Measurements from ENCODE around the gene CEP131.
"Not testable (repeated sequence)": the region's sequence is repeated elsewhere in the genome, so short reads cannot be mapped to it uniquely, and the experiment has no call there.

The CEP131 gene

DNA sequence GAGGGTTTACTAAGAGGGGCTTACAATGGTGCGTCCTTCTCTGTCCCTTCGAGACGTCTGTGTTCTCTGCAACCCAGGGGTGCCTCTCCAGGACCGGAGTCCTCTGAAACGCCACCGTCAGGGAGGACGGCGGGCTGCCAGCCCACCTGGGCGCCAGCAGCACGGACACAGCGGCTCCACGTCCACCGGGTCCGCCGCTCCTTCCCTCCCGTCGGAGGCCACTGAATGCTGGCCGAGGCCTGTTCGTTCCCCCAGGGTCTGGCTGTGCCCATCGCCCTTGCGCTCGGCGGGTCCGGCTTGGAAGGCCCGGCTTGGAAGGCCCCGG is 15.7 kb upstream of the CEP131 start:
- no peak for DNase-seq

DNA sequence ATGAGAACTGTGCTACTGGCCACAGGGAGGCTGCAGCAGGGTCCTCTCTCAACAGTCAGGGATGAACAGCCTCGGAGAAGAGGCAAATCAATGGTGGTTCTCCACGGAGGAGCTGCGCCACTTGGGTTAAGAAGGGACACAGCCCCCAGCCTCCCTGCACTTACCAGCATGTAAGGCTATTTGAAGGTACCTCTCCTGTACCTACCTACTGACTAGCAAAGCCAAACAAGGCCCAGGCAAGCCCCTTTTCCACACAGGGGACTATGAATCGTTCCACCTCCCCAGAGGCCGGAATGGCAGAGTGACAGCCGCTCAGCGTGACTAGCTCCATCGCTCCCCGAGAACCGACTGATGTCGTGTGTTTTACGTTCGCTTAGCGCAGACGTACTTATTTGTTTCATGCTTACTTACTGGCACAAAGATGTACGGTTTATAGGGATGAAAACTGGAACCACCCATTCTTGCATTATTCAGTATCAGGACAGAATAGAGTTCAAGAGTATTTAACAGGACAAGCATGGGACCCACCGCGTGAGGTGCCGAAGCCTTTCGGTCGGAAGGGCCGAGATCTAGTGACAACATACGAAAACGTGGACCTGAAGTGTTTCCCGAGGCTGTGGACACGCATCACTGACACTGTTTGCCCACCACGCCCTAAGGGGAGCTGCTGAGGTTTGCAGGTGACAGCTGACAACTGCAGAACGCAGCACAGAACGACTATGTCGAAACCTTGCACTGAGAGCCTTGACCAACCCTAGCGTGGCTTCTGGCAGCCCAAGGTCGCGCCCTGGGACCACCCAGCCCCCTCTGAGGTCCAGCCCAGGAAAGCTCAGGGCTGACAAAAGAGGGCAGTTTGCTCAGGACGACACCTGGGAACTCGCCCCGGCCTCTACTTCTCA is 15.1 kb upstream of the CEP131 start:
- no peak for DNase-seq

DNA sequence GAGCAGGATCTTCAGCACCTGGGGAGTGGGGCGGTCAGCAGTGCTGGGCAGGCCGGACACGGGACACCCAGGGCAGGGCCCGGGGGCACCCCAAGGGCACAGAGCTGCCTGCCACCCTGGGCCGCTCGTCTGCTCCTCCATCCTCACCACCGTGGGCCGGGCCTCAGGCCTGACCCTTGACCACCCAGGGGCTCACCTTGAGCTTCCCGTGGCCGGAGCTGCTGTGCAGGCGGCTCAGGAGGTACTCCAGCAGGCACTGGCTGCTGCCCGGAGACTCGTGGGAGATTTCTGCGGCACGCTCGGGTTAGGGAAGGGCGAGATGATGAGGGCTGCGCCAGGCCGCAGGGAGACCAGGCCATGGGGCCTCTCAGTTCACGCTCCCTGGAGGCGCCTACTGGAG is 14.0 kb upstream of the CEP131 start:
- no peak for DNase-seq

DNA sequence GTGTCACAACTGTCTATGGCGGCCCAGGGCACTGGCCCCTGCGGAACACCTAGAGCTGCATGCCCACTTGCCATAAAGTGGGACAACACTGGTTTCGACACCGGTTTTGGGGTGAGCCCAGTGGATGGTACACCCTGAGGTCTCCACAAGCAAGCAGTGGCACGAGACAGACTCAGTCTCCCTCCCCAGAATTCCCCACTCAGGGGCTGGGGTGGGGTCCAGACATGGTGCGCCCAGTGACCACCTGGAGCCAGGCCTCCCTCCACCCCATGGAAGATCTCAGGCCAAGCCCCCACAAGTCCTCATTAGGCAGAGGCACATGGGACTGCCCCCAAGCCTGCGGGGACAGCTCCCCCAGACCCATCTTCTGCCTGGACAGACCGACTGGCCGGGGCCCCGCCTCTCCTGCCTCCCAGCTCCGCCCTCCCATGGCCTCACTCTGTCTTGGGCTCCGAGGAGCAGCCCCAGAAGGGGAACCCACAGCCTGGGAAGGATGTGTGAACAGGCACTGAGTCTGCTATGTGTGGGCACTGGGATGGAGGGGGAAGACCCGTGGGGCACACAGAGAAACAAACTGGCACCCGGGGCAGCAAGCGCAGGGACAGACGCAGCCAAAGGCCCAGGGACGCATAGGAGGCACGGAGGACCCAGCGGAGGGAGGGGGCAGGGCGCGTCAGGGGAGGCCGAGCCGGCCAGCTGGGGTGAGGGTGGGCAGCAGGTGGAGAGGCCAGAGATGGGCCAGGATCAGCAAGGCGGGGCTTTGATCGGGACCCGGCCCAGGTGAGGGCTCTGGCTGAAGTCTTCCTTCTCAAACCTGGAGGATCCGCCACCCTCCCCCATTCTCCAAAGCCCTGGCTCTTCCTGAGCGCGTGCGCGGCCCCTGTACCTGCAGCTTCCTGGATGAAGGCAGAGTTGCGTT is 13.3 kb upstream of the CEP131 start:
- DNase-seq, result no peak

DNA sequence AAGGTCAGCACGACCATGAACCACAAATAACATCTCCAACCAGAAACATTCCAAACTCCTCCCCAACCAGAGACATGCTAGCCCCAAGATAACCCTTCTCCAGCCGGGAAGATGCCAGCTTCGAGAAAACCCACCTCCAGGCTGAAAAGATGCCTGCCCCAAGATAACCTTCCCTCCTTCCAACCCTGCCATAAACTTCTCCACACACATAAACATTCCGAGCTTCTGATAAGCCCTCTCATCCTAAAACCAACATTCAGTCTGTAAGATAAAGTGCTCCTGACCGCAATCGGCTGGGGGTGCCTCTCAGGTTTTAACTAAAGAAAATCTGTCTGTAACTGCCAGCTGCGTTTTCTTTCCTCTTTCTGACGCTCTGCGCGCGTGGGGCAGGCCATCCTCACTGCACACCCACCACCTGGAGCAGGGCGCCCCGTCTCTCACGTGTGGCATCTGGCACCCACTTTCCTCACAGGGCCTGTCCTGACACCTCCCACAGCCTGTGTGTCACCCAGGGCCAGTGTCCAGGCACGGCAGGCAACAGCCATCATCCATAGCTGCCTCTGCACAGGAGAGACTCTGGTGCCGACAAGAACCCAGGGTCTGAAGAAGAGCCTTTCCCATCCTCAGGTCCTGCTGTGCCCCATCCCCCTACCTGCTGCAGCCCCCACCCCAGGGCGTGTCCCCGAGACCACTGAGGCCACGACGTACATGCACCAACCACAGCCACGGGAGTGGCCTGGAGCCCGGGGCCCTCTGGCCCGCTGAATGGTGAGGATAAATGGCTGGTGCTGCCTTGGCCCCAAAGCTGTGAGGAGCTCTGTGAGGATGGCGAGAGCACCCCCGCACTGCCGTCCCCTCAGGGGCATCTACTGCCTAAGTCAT is 12.4 kb upstream of the CEP131 start:
- no peak for DNase-seq

DNA sequence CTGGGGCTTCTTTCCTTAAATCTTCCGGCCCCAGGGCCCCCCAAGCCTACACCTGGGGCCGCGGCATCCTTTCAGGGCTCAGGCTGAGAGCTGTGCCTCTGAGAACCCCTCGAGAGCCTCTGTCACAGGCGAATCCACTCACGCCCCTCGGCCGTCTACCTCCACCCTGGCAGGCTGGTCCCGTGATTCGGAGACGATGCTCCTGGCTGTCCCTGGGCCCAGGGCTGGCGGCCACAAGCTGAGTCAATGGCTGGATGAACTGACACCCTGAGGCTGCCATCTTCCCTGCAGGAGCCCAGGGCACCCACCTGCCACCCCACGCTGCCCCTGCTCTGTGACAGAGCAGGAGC is 11.7 kb upstream of the CEP131 start:
- DNase-seq, result no peak

DNA sequence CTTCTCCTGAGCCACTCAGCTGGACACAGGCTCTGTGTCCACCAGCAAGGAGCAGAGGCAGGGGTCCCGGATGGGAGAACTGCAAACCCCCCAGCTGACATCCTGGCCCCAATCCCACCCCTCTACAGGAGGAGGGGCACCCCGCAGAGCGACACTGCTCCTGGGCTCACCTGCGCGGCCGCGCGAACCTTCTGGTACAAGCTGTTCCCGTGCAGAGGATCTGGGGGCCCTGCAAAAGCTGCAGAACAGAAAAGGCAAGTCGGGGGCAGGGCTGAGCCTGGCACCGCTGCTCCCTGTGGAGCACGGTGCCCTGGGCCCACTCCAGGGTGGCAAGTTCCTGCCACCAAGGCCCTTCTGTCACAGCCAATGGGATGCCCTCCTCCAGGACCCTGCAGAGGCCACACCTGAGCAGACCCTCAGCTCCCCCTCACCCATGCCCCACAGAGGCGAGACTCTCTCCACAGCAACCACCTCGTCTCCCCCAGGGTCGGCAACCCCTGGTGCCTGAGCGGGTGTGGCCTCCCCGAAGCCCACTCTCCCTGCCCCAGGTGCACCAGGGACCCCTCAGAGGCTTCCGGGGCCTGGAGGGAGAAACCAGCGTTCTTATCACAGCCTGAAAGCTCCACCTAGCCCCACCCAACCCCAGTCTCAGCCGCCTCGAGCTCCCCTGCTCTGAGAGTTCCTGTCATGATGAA is 11.2 kb upstream of the CEP131 start:
- DNase-seq, result no peak

DNA sequence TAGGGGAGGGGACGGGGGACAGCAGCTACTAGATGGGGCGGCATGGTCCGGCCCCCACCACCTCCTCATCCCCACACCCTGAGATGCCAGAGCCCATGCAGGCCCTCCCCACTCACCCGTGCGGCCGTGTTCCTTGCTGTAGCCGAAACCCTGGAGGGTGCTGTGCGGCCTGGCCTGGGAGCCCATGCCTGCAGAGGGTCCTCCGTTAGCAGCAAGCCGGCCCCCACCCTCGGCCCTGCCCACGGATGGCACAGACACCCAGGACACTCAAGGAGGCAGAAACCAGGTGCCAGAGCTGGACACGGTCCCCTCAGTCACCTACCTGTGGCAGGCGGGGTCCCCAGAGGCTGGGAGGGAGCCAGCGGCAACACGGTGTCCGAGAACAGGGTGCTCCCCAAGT is 10.6 kb upstream of the CEP131 start:
- no peak for DNase-seq

DNA sequence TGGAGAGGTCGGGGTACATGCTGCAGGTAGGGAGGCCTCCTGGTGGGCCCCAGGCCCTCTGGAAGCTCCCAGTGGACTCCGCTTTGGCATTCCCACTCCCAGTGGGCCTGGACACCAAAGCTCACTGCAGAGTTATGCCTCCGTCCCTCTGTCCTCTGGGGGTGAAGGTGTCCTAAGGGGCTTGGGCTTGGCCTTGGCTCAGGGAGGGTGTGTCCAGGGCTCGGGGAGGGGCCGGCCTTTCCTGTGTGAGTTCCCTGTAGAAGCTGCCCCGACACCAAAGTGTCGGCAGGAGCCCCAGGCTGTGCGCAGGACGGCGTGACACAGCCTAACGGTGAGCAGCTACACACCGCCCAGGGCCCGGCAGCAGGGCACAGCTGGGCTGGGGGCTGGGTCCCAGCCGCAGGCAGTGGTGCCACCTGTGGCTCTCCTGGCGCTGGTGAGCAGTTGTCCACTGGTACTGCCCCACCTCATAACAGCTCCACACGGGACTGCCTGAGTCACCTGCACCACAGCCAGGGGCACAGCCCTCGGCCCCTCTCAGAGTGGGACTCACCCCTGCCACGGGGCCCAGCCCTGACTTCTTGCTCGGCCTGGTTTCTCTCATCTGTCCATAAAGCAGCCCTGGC is 10.0 kb upstream of the CEP131 start:
- DNase-seq, result no peak

DNA sequence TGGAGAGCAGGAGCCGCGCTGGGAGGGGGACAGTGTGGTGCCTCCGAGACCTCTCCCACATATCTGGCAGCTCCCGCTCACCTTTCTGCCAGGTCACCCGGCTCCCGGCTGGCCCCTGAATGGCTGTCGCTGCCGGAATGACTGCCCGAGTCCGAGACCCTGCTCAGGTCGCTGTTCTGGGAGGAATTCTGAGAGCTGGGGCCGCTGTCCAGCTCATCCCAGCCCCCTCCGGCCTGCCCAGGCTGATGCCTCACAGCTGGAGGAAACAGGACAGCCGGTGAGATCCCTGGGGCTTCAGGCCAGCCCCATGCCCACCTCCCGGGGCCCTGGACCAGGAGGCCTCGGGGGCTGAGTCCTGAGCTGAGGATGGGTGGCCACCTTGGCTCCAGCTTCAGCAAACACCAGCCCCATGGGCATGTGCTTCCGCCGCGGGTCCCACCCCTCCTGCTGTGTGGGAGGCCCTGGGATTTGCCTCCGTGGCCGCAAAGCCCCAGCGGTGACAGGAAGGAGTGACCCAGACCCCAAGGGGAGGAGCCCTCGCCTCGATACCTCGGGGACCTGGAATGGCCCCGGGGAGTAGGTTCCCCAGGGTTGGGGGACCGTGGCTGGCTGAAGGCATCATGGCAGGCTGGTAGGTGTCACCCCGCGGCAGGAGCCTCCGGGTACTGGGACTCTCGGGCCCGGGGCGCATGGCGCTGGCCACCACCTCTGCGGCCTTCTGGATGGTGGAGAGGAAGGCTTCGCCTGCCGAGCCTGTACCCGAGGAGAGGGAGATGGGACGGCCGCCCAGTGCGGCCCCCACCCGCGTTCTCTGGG is 9.2 kb upstream of the CEP131 start:
- no peak for DNase-seq

DNA sequence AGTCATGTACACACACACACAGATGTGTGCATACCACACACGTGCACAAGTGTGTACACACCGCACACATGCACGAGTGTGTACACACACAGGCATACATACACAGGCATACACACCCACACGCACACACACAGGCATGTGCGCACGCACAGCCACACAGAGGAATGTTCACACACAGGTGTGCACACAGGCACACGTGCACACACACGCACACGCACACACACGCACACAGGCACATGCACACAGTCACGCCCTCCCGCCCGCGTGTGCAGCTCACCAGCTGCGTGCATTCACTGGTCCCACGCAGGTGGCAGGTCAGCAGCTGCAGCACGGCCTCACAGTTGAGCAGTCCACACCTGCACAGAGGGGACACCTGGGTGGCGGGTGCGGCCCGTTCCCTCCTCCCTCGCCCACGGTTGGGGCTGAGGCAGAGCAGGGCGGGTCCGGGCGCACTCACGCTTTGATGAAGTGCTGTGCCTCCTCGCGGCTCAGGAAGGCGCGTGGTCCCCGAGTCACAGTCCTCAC is 8.4 kb upstream of the CEP131 start:
- no peak for DNase-seq

DNA sequence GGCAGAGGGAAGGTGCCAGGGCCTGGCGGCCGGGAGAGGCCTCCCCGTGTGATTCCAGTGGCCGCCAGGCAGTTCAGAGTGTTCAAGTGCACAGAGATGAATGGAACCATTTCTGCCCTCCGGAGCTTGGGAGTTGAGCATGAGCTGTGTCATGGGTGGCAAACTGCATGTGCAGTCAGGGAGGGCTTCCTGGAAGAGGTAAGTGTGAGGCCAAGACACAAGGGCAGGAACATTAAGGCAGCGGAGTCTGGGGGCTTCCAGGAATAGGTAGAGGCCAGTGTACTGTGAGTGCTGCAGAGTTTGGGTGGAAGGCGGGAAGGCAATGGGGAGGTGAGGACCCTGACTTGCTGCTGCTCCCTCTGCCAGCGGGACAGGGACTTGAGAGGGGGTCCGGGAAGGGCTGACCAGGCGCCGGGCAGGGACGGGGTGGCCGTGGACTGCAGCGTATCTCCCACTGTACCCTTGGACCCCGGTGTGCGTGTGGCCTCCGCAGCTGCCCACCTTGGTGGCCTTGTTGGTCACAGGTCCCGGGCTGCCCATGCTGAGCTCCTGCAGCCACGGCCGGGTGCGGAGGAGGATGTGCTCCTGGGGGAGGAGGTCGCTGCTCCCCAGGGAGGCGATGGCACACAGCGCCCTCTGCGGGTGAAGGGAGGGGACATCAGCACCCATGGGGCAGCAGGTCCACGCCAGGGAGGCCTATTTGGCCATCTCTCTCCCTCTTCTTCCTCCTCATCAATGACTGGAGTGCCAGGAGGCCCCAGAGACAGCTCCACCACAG is 7.5 kb upstream of the CEP131 start:
- DNase-seq, result no peak

DNA sequence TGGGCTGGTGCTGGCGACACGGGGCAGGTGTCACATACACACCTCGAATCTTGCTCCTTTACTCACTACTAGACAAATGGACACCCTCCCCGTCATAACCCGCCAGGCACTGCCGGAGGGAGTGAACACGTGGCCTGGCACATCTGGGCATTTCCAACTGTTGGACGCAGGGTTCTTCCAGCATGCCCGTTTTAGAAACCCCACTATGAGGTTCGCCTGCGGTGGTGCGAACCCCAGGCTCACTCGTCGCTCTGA is 6.8 kb upstream of the CEP131 start:
- no peak for DNase-seq

DNA sequence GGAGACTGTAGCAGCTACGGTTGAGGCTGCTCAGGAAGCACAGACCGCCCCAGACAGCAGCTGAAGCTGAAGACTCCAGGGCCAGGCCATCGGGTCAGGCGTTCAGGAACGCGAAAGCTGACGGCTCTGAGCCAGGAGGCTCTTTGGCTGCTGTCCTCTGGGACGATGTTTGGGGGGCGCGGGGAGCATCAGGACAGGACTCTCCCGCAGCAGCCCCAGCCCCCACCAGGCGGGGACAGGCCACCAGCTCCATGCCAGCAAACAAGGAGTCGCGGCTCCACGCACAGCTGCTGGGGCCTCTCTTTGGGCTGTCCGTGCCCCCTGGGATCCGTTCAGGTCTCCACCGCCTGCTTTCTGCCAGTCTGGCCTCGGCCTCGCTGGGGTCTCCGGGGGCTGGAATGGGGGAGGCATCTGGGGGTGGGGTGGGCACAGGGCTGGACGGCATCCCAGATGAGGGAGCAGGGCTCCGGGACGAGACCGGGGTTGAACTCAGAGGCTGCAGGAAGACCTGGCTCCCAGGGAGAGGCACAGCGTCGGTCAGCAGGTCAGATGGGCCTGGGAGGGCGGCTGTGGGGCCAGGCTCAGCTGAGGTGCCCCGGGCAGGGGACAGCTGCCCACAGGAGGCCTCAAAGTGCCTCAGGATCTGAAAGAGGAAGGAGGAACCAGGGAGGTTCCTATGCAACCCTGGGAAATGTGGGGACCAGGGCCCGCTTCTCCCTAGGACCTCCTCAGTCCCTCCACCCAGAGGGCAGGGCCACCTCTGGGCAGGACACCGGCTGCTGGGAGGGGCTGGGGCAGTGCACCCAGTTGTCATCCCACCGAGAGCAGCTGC is 6.3 kb upstream of the CEP131 start:
- no peak for DNase-seq

DNA sequence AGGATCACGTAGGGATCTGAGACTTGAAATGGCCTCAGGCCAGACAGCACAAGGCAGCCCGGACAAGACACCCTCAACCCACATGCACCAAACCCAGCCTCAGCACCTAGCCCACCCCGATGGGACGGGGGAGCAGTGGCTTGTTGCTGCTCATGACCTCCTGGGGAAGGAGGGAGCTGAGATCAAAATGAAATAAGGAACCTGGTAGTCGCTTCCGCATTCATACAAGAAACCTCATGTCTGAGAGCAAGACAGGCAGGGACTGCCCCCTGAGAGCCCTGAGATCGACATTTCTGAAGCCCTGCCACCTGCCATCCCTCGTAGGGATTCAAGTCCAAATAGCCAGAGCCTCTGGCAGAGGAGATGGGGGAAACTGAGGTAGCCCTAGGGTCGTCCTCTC is 5.7 kb upstream of the CEP131 start:
- DNase-seq, result no peak

DNA sequence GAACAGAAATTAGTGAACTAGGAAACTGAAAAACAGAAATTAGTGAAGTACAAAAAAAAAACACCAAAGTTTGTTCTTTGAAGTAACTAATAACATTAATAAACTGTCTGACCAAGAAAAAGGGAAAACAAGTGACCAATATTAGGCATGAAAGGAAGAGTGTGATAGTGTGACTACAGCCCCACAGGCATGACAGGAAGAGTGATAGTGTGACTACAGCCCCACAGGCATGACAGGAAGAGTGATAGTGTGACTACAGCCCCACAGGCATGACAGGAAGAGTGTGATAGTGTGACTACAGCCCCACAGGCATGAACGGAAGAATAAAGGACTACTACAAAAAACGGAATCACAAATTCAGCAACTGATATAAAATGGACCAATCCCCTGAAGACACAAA is 4.9 kb upstream of the CEP131 start:
- not testable (repeated sequence) for DNase-seq

DNA sequence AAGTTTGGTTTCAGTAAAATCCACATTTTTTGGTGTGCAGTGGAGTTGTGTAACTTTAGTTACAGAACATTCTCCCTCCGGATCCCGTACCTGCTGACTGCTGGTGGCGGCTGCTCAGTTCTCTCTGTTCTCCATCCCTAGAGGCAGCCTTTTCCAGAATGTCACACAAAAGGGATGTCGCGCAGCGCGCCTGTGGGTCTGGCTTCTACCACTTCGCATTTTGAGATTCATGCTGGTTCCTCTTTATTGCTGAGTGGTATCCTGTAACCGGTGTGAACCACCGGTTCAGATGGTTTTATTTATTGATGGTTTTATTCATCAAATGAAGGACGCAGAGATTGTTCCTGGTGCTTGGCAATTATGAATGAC is 981 bp upstream of the CEP131 start:
- no peak for DNase-seq

DNA sequence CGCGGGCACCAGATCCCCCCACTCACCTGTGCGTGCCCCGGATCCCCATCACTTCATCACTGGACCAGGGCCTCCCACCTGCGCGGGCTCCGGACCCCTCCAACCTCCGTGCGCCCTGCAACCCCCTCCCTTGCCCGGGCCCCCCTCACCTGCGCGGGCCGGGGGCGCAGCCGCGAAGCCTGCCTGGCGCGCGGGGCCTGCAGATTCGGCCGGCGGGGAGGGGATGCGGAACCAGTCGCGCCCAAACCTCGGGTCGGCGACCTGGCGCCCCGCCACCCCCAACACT is 202 bp downstream of the CEP131 start:
- no peak for DNase-seq

DNA sequence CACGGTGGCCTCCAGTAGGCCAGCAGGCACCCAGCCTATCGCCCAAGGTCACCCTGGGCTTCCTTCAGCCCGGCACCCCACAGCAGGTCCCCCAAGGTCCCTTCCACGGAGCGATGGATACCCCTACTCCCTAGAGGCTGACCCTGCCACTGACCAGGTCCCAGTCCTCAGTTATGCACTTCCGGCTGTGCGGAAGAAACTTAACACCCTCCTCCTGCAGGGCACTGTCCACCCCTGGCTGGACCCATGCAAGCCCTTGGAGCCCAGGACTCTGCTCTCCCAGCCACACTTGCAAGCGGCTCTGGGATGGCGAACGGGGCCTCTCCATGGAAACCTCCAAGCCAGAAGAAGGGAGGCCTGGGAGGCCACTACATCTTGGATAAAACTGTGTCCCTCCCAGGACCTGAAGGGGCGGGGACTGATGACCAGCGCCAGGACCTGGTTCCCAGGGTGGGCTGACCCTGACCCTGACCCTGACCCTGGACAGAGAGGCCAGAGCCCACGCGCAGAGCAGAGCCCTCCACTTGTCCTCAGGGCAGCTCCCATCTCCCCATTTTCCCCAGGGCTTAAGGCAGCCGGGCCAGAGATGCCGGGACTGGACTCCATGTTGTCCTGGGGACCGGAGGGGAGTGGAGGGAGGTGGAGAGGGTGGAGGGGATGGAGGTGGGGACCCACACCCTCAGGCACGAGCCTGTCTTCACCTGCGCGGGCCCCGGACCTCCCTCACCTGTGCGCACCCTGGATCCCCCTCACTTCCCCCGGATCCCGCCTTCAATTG is 734 bp downstream of the CEP131 start:
- DNase-seq, result no peak
